Mesenchymal stem cell (in vitro differentiated cells and primary cell): ENCODE data around the gene ALG14.

Experiments used
- DNase-seq: peaks from one replicate; pipeline ENCODE4 v3.0.0-alpha.2; 2013
- H2AFZ ChIP-seq: one replicate; pipeline ENCODE4 v1.6.1; 2013; ENCODE audit warnings: low read depth, mild to moderate bottlenecking, control low read depth, inconsistent platforms, low read length, moderate library complexity
- H2AK5ac ChIP-seq: 2 replicates; pipeline ENCODE4 v1.6.1; 2013; ENCODE audit warnings: low read length, moderate library complexity, mild to moderate bottlenecking, inconsistent platforms; ENCODE audit not compliant: severe bottlenecking
- H2BK120ac ChIP-seq: one replicate; pipeline ENCODE4 v1.6.1; 2013; ENCODE audit warnings: low read depth, mild to moderate bottlenecking, inconsistent platforms, low read length, moderate library complexity
- H2BK12ac ChIP-seq, 2 experiments: one replicate each; pipeline ENCODE4 v1.6.1; 2013; ENCODE audit warnings: inconsistent platforms in 2 of 2, low read length in 2 of 2, mild to moderate bottlenecking in 2 of 2, moderate library complexity in 2 of 2, control low read depth in 1 of 2
- H2BK15ac ChIP-seq: one replicate; pipeline ENCODE4 v1.6.1; 2013; ENCODE audit warnings: mild to moderate bottlenecking, low read depth, inconsistent platforms; ENCODE audit not compliant: poor library complexity, severe bottlenecking
- H2BK5ac ChIP-seq: 2 replicates; pipeline ENCODE4 v1.6.1; 2013; ENCODE audit warnings: low read depth, mild to moderate bottlenecking, low read length, control low read depth, inconsistent platforms; ENCODE audit not compliant: poor library complexity, severe bottlenecking
- H3K14ac ChIP-seq, 2 experiments: one replicate each; pipeline ENCODE4 v1.6.1; 2013; ENCODE audit warnings: inconsistent platforms in 2 of 2, low read length in 2 of 2, control low read depth in 1 of 2, mild to moderate bottlenecking in 1 of 2, moderate library complexity in 1 of 2
- H3K18ac ChIP-seq, 2 experiments: one replicate each; pipeline ENCODE4 v1.6.1; 2013; ENCODE audit warnings: inconsistent platforms in 2 of 2, low read length in 2 of 2, control low read depth in 1 of 2, low read depth in 1 of 2, mild to moderate bottlenecking in 1 of 2
- H3K23ac ChIP-seq, 2 experiments: one replicate each; pipeline ENCODE4 v1.6.1; 2013; ENCODE audit warnings: inconsistent platforms in 2 of 2, low read length in 2 of 2, mild to moderate bottlenecking in 2 of 2, moderate library complexity in 2 of 2, control low read depth in 1 of 2
- H3K27ac ChIP-seq: 2 replicates; pipeline ENCODE4 v1.5.1; 2013; ENCODE audit warnings: mild to moderate bottlenecking, moderate library complexity, low read length, control low read depth, inconsistent platforms; ENCODE audit not compliant: poor library complexity, severe bottlenecking
- H3K27me3 ChIP-seq, 2 experiments: 2 replicates each; pipeline versions ENCODE4 v1.6.1 to v1.7.0; 2013; ENCODE audit warnings: low read length in 2 of 2, mild to moderate bottlenecking in 2 of 2, moderate library complexity in 2 of 2, control low read depth in 1 of 2, inconsistent platforms in 1 of 2; ENCODE audit not compliant: control insufficient read depth in 1 of 2, insufficient read depth in 1 of 2
- H3K36me3 ChIP-seq, 2 experiments: 2 replicates each; pipeline versions ENCODE4 v1.6.1 to v1.7.0; 2013; ENCODE audit warnings: low read length in 2 of 2, control low read depth in 1 of 2, inconsistent platforms in 1 of 2, low read depth in 1 of 2, mild to moderate bottlenecking in 1 of 2; ENCODE audit not compliant: insufficient read depth in 2 of 2, control insufficient read depth in 1 of 2
- H3K4ac ChIP-seq, 2 experiments: one replicate each; pipeline ENCODE4 v1.6.1; 2013; ENCODE audit warnings: inconsistent platforms in 2 of 2, low read length in 2 of 2, mild to moderate bottlenecking in 2 of 2, moderate library complexity in 2 of 2, control low read depth in 1 of 2, low read depth in 1 of 2
- H3K4me1 ChIP-seq: 2 replicates; pipeline ENCODE4 v1.6.1; 2013; ENCODE audit warnings: low read depth, low read length, control low read depth; ENCODE audit not compliant: control insufficient read depth, insufficient read depth
- H3K4me2 ChIP-seq: 2 replicates; pipeline ENCODE4 v1.6.1; 2013; ENCODE audit warnings: low read length, mild to moderate bottlenecking, inconsistent platforms; ENCODE audit not compliant: poor library complexity, severe bottlenecking
- H3K4me3 ChIP-seq, 2 experiments: 2 replicates each; pipeline versions ENCODE4 v1.5.1 to v1.7.0; 2013; ENCODE audit warnings: low read length in 2 of 2, mild to moderate bottlenecking in 2 of 2, control low read depth in 1 of 2, low read depth in 1 of 2; ENCODE audit not compliant: insufficient read depth in 1 of 2
- H3K79me1 ChIP-seq: replicated peaks from 2 replicates; pipeline ENCODE4 v1.6.1; 2013; ENCODE audit warnings: mild to moderate bottlenecking, control low read depth, low read length, inconsistent platforms; ENCODE audit not compliant: poor library complexity, severe bottlenecking
- H3K9ac ChIP-seq: 2 replicates; pipeline ENCODE4 v1.7.0; 2013; ENCODE audit warnings: mild to moderate bottlenecking, low read length, moderate library complexity
- H3K9me3 ChIP-seq: 2 replicates; pipeline ENCODE4 v1.7.0; 2013; ENCODE audit warnings: mild to moderate bottlenecking, low read length; ENCODE audit not compliant: control insufficient read depth
- H4K8ac ChIP-seq: one replicate; pipeline ENCODE4 v1.6.1; 2013; ENCODE audit warnings: inconsistent platforms, mild to moderate bottlenecking, low read length, moderate library complexity
- H4K91ac ChIP-seq: one replicate; pipeline ENCODE4 v1.6.1; 2013; ENCODE audit warnings: mild to moderate bottlenecking, low read length, inconsistent platforms
- WGBS: methylation state at CpG from one replicate; pipeline ENCODE4 v1.1.7; 2013; ENCODE audit warnings: mixed read lengths; 5-methylcytosine and 5-hydroxymethylcytosine counted together

Gene ALG14

GRCh38 chr1:95097426-95097825 lies 24.7 kb upstream of the ALG14 start:
- 100% methylated on average over 2 of the region's 4 CpGs for WGBS

GRCh38 chr1:95096218-95096841 lies 23.6 kb upstream of the ALG14 start:
- no peak overlapping the region for H4K91ac ChIP-seq
- H3K9me3 ChIP-seq = no peaks in the 10 kb centered on the region
- H3K4me1 ChIP-seq = no peaks in the 10 kb centered on the region
- H3K4me2 ChIP-seq = no peak overlapping the region
- H3K9ac ChIP-seq = no peak overlapping the region
- no peaks in the 10 kb centered on the region for H3K79me1 ChIP-seq
- H3K27me3 ChIP-seq = no peaks in the 10 kb centered on the region
- no peak overlapping the region for H2BK5ac ChIP-seq
- no peak overlapping the region for H4K8ac ChIP-seq
- no peak overlapping the region for H3K23ac ChIP-seq
- H2BK15ac ChIP-seq = peak overlapping the region; percentile 52
- DNase-seq = peak; percentile 37
- H3K27ac ChIP-seq = no peak overlapping the region
- H3K18ac ChIP-seq = no peak overlapping the region
- WGBS = 98% methylated on average over 4 of the region's 6 CpGs
- peak overlapping the region; percentile 61 for H2BK120ac ChIP-seq
- peak overlapping the region in 1 of 2 experiments; percentile 54 for H2BK12ac ChIP-seq
- no peak overlapping the region for H3K4ac ChIP-seq
- no peak overlapping the region for H3K4me3 ChIP-seq
- H2AFZ ChIP-seq = no peak overlapping the region
- no peak overlapping the region for H3K14ac ChIP-seq
- H3K36me3 ChIP-seq = no peaks in the 10 kb centered on the region
- no peak overlapping the region for H2AK5ac ChIP-seq

More at GRCh38 chr1:95097426-95097825, 24.7 kb upstream of the ALG14 start:
- no peak for DNase-seq
- H2AK5ac ChIP-seq = no peak overlapping the region
- H3K27me3 ChIP-seq = peaks cover 0 to 7% of the 10 kb centered on the region in 2 experiments
- H2BK15ac ChIP-seq = no peak overlapping the region
- H3K18ac ChIP-seq = no peak overlapping the region
- peak overlapping the region in 1 of 2 experiments; percentile 77 for H2BK12ac ChIP-seq
- H2BK120ac ChIP-seq = no peak overlapping the region
- no peaks in the 10 kb centered on the region for H3K9me3 ChIP-seq
- no peak overlapping the region for H4K91ac ChIP-seq
- no peak overlapping the region for H3K9ac ChIP-seq
- H3K14ac ChIP-seq = no peak overlapping the region
- H2BK5ac ChIP-seq = no peak overlapping the region
- no peaks in the 10 kb centered on the region for H3K79me1 ChIP-seq
- H3K4me3 ChIP-seq = no peak overlapping the region
- no peak overlapping the region for H3K27ac ChIP-seq
- no peak overlapping the region for H3K4ac ChIP-seq
- no peak overlapping the region for H3K4me2 ChIP-seq
- no peak overlapping the region for H3K23ac ChIP-seq
- H3K36me3 ChIP-seq = no peaks in the 10 kb centered on the region
- no peak overlapping the region for H4K8ac ChIP-seq
- no peaks in the 10 kb centered on the region for H3K4me1 ChIP-seq
- no peak overlapping the region for H2AFZ ChIP-seq

GRCh38 chr1:95095833-95096217 lies 23.1 kb upstream of the ALG14 start:
- H3K18ac ChIP-seq = no peak overlapping the region
- no peak overlapping the region for H3K23ac ChIP-seq
- no peak overlapping the region for H2BK120ac ChIP-seq
- H3K79me1 ChIP-seq = no peaks in the 10 kb centered on the region
- no peak overlapping the region for H3K14ac ChIP-seq
- no peaks in the 10 kb centered on the region for H3K4me1 ChIP-seq
- 65% methylated on average over 2 of the region's 2 CpGs for WGBS
- H3K27ac ChIP-seq = no peak overlapping the region
- no peak overlapping the region for H3K4me2 ChIP-seq
- H3K36me3 ChIP-seq = no peaks in the 10 kb centered on the region
- no peaks in the 10 kb centered on the region for H3K9me3 ChIP-seq
- no peak overlapping the region for H4K8ac ChIP-seq
- no peak overlapping the region for H2AK5ac ChIP-seq
- H2BK15ac ChIP-seq = no peak overlapping the region
- H2BK5ac ChIP-seq = no peak overlapping the region
- H2AFZ ChIP-seq = no peak overlapping the region
- no peak overlapping the region for H3K4ac ChIP-seq
- no peaks in the 10 kb centered on the region for H3K27me3 ChIP-seq
- no peak overlapping the region for H3K9ac ChIP-seq
- peak; percentile 84 for DNase-seq
- no peak overlapping the region for H3K4me3 ChIP-seq
- no peak overlapping the region for H4K91ac ChIP-seq
- H2BK12ac ChIP-seq = no peak overlapping the region

- Histone ChIP-seq H3K27me3 (no peaks in the 10 kb centered on the region), H2BK120ac (no peak overlapping the region), H2BK12ac (peak overlapping the region in 1 of 2 experiments; percentile 42), H2BK5ac (no peak overlapping the region), H3K18ac (no peak overlapping the region), H3K23ac (no peak overlapping the region), H4K8ac (no peak overlapping the region), H3K4ac (no peak overlapping the region), H3K9ac (no peak overlapping the region), H3K9me3 (no peaks in the 10 kb centered on the region), H3K14ac (no peak overlapping the region), H3K36me3 (no peaks in the 10 kb centered on the region), H3K4me2 (no peak overlapping the region), H4K91ac (no peak overlapping the region), H2BK15ac (no peak overlapping the region), H2AK5ac (no peak overlapping the region), H3K4me3 (no peak overlapping the region), H3K27ac (no peak overlapping the region), H3K4me1 (no peaks in the 10 kb centered on the region), H3K79me1 (no peaks in the 10 kb centered on the region), H2AFZ (no peak overlapping the region)
- WGBS = 63% methylated on average over 1 of the region's 2 CpGs
- DNase-seq = no peak
These were observed 22.2 kb upstream of the ALG14 start for GRCh38 chr1:95094923-95095322.
